Measurements from ENCODE around the gene CDC26. TPM values are rescaled to one million over a fixed set of nuclear protein-coding genes. Genes with fewer than 3 reads are reported as not detected.
A peak's percentile ranks its signal among the peaks of the same experiment; 100 is the strongest.

Gene CDC26
- total RNA-seq, 1 donor from 2014 or later, result 13.4 TPM

GRCh38 chr9:113281356-113281755 lies 6.0 kb upstream of the CDC26 start:
- Mint-ChIP-seq H3K27ac (ENCODE audit: unreplicated experiment) (no peak overlapping the region), H3K27me3 (ENCODE audit: unreplicated experiment) (no peaks in the 10 kb centered on the region), H3K36me3 (ENCODE audit: unreplicated experiment) (no peaks in the 10 kb centered on the region), H3K4me1 (ENCODE audit: low read depth, unreplicated experiment) (no peaks in the 10 kb centered on the region), H3K9me3 (ENCODE audit: unreplicated experiment) (no peaks in the 10 kb centered on the region), H3K4me3 (ENCODE audit: unreplicated experiment) (no peak overlapping the region)
- DNase-seq, result no peak
- no peak for TF ChIP-seq CTCF (IDR thresholded peaks at IDR 0.05; ENCODE audit: partially characterized antibody, unreplicated experiment)

GRCh38 chr9:113278840-113279239 lies 3.5 kb upstream of the CDC26 start:
- no peak for TF ChIP-seq CTCF (IDR thresholded peaks at IDR 0.05; ENCODE audit: partially characterized antibody, unreplicated experiment)
- Mint-ChIP-seq H3K4me1 (ENCODE audit: low read depth, unreplicated experiment) (peaks cover 1% of the 10 kb centered on the region), H3K4me3 (ENCODE audit: unreplicated experiment) (no peak overlapping the region), H3K36me3 (ENCODE audit: unreplicated experiment) (no peaks in the 10 kb centered on the region), H3K27ac (ENCODE audit: unreplicated experiment) (no peak overlapping the region), H3K27me3 (ENCODE audit: unreplicated experiment) (no peaks in the 10 kb centered on the region), H3K9me3 (ENCODE audit: unreplicated experiment) (peaks cover 2% of the 10 kb centered on the region)
- no peak for DNase-seq

- DNase-seq, result no peak
- Mint-ChIP-seq H3K4me1 (ENCODE audit: low read depth, unreplicated experiment) (peaks cover 1% of the 10 kb centered on the region), H3K9me3 (ENCODE audit: unreplicated experiment) (peaks cover 2% of the 10 kb centered on the region), H3K27ac (ENCODE audit: unreplicated experiment) (no peak overlapping the region), H3K27me3 (ENCODE audit: unreplicated experiment) (no peaks in the 10 kb centered on the region), H3K4me3 (ENCODE audit: unreplicated experiment) (no peak overlapping the region), H3K36me3 (ENCODE audit: unreplicated experiment) (no peaks in the 10 kb centered on the region)
- peak; percentile 74 for TF ChIP-seq CTCF (IDR thresholded peaks at IDR 0.05; ENCODE audit: partially characterized antibody, unreplicated experiment)
Observed at GRCh38 chr9:113274474-113275156, 757 bp downstream of the CDC26 start.

- no peak for TF ChIP-seq CTCF (IDR thresholded peaks at IDR 0.05; ENCODE audit: partially characterized antibody, unreplicated experiment)
- peaks cover 1% of the 10 kb centered on the region for H3K4me1 Mint-ChIP-seq (ENCODE audit: low read depth, unreplicated experiment)
- peaks cover 2% of the 10 kb centered on the region for H3K9me3 Mint-ChIP-seq (ENCODE audit: unreplicated experiment)
- no peak for DNase-seq
- no peaks in the 10 kb centered on the region for H3K36me3 Mint-ChIP-seq (ENCODE audit: unreplicated experiment)
- H3K4me3 Mint-ChIP-seq (ENCODE audit: unreplicated experiment), result no peak overlapping the region
- no peak overlapping the region for H3K27ac Mint-ChIP-seq (ENCODE audit: unreplicated experiment)
- no peaks in the 10 kb centered on the region for H3K27me3 Mint-ChIP-seq (ENCODE audit: unreplicated experiment)
Observed at GRCh38 chr9:113269871-113270270, 5.5 kb downstream of the CDC26 start.

GRCh38 chr9:113269355-113269754 lies 6.0 kb downstream of the CDC26 start:
- peaks cover 1% of the 10 kb centered on the region for H3K4me1 Mint-ChIP-seq (ENCODE audit: low read depth, unreplicated experiment)
- DNase-seq, result no peak
- no peak overlapping the region for H3K4me3 Mint-ChIP-seq (ENCODE audit: unreplicated experiment)
- no peaks in the 10 kb centered on the region for H3K27me3 Mint-ChIP-seq (ENCODE audit: unreplicated experiment)
- no peak overlapping the region for H3K27ac Mint-ChIP-seq (ENCODE audit: unreplicated experiment)
- TF ChIP-seq CTCF (IDR thresholded peaks at IDR 0.05; ENCODE audit: partially characterized antibody, unreplicated experiment), result no peak
- peaks cover 2% of the 10 kb centered on the region for H3K9me3 Mint-ChIP-seq (ENCODE audit: unreplicated experiment)
- H3K36me3 Mint-ChIP-seq (ENCODE audit: unreplicated experiment), result no peaks in the 10 kb centered on the region

Data from glutamatergic neuron (in vitro differentiated cells).